DOHH2 (cell line): ENCODE results near the gene C4A.
A peak's percentile ranks its signal among the peaks of the same experiment; 100 is the strongest.

ENCODE experiments used
- H3F3A ChIP-seq: fragments of 200-600 bp; sonication (generic), shearing (Covaris generic); 2 replicates; pipeline ENCODE4 v1.6.0; 2016; ENCODE audit warnings: antibody characterized with exemption, mild to moderate bottlenecking; ENCODE audit not compliant: control insufficient read depth, insufficient read depth
- H3K27ac ChIP-seq: fragments of 200-600 bp; sonication (generic); 2 replicates; pipeline ENCODE4 v1.5.1; 2014; ENCODE audit warnings: low read depth, mild to moderate bottlenecking, low read length, moderate library complexity
- H3K27me3 ChIP-seq: fragments of 200-600 bp; sonication (generic); 2 replicates; pipeline ENCODE4 v1.6.1; 2014; ENCODE audit warnings: mild to moderate bottlenecking, low read length, mixed read lengths; ENCODE audit not compliant: control insufficient read depth
- H3K36me3 ChIP-seq: fragments of 200-600 bp; sonication (generic); 2 replicates; pipeline ENCODE4 v1.6.1; 2014; ENCODE audit warnings: mild to moderate bottlenecking, low read length, moderate library complexity, mixed read lengths; ENCODE audit not compliant: control insufficient read depth
- H3K4me1 ChIP-seq: fragments of 200-600 bp; sonication (generic); 2 replicates; pipeline ENCODE4 v1.6.1; 2014; ENCODE audit warnings: mild to moderate bottlenecking, low read length, mixed read lengths; ENCODE audit not compliant: control insufficient read depth
- H3K4me2 ChIP-seq: fragments of 200-600 bp; sonication (generic); 2 replicates; pipeline ENCODE4 v1.6.0; 2014; ENCODE audit warnings: mild to moderate bottlenecking, low read length, moderate library complexity
- H3K4me3 ChIP-seq: fragments of 200-600 bp; sonication (generic); 2 replicates; pipeline ENCODE4 v1.5.1; 2014; ENCODE audit warnings: mild to moderate bottlenecking, low read length, mixed read lengths
- H3K79me2 ChIP-seq: fragments of 200-600 bp; sonication (generic); 2 replicates; pipeline ENCODE4 v1.6.1; 2014; ENCODE audit warnings: mild to moderate bottlenecking, low read length, mixed read lengths; ENCODE audit not compliant: control insufficient read depth
- H3K9me2 ChIP-seq: fragments of 200-600 bp; sonication (generic); replicated peaks from 2 replicates; pipeline ENCODE4 v1.6.1; 2014; ENCODE audit warnings: mild to moderate bottlenecking, low read length, mixed read lengths; ENCODE audit not compliant: control insufficient read depth
- H3K9me3 ChIP-seq: fragments of 200-600 bp; sonication (generic); 2 replicates; pipeline ENCODE4 v1.6.1; 2014; ENCODE audit warnings: antibody characterized with exemption, low read length, mixed read lengths; ENCODE audit not compliant: control insufficient read depth, insufficient read depth
- H4K20me1 ChIP-seq: fragments of 200-600 bp; sonication (generic); 2 replicates; pipeline ENCODE4 v1.6.0; 2014; ENCODE audit warnings: low read depth, mild to moderate bottlenecking, antibody characterized with exemption, low read length, moderate library complexity; ENCODE audit not compliant: control insufficient read depth, insufficient read depth
- EZH2phosphoT487 ChIP-seq: fragments of 200-600 bp; sonication (generic); IDR thresholded peaks from 2 replicates; pipeline ENCODE4 v1.6.1; 2017; ENCODE audit warnings: borderline replicate concordance, mild to moderate bottlenecking, antibody characterized with exemption, low read length, moderate library complexity, mixed read lengths
- TF ChIP-seq, protein P1 (sequence below): fragments of 200-600 bp; sonication (generic); IDR thresholded peaks from one replicate; pipeline ENCODE4 v1.5.1; 2014; ENCODE audit warnings: antibody characterized with exemption, mild to moderate bottlenecking, low read depth, low read length; ENCODE audit not compliant: poor library complexity, severe bottlenecking

C4A gene

DNA sequence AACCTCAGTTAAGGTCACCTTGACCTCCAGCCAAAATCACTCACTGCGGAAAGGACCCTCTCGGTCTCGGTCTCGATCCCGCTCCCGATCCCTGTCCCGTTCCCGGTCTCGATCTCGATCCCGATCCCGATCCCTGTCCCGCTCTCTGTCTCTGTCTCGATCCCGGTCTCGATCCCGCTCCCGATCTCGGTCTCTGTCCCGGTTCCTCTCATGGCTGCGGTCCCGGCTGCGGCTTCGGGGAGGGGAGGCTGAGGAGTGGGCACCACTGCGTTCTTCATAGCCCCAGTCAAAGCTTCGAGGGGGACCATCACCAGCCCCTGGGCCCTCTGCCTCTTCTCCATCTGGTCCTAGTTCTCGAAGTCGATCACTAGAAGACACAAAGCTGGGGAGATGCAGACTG lies 27.3 kb upstream of the C4A start:
- H3K4me1 ChIP-seq = peaks cover 12% of the 10 kb centered on the region
- H3K4me3 ChIP-seq = no peak overlapping the region
- peaks cover 59% of the 10 kb centered on the region for H3K36me3 ChIP-seq
- no peak overlapping the region for H3K4me2 ChIP-seq
- H3F3A ChIP-seq = no peaks in the 10 kb centered on the region
- H3K9me2 ChIP-seq = no peaks in the 10 kb centered on the region
- H3K27me3 ChIP-seq = no peaks in the 10 kb centered on the region
- no peak overlapping the region for H3K27ac ChIP-seq
- TF ChIP-seq EZH2phosphoT487 = no peak
- TF ChIP-seq, protein P1, sequence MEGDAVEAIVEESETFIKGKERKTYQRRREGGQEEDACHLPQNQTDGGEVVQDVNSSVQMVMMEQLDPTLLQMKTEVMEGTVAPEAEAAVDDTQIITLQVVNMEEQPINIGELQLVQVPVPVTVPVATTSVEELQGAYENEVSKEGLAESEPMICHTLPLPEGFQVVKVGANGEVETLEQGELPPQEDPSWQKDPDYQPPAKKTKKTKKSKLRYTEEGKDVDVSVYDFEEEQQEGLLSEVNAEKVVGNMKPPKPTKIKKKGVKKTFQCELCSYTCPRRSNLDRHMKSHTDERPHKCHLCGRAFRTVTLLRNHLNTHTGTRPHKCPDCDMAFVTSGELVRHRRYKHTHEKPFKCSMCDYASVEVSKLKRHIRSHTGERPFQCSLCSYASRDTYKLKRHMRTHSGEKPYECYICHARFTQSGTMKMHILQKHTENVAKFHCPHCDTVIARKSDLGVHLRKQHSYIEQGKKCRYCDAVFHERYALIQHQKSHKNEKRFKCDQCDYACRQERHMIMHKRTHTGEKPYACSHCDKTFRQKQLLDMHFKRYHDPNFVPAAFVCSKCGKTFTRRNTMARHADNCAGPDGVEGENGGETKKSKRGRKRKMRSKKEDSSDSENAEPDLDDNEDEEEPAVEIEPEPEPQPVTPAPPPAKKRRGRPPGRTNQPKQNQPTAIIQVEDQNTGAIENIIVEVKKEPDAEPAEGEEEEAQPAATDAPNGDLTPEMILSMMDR = no peak
- H3K9me3 ChIP-seq = no peaks in the 10 kb centered on the region
- no peaks in the 10 kb centered on the region for H4K20me1 ChIP-seq
- H3K79me2 ChIP-seq = peaks cover 27% of the 10 kb centered on the region

DNA sequence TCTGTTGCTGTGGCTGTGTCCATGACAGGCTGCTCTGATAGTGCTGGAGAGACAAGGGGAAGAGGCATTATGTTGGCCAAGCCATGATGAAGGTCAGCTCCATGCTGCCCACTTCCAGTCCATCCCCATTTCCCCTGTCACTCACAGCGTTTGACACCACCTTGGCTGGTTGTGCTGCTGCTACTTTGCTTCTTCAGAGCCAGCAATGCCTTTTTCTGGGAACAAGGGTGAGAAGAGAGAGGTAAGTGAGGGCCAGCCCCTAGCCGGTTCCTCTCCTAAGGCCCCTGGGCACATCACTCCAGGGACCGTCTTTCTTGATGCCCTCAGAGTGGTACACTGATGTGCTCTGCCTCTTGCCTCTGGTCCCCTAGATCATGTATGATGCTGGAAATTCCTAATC lies 25.1 kb upstream of the C4A start:
- no peak overlapping the region for H3K4me2 ChIP-seq
- no peak for TF ChIP-seq EZH2phosphoT487
- TF ChIP-seq, protein P1 = no peak
- peaks cover 69% of the 10 kb centered on the region for H3K36me3 ChIP-seq

DNA sequence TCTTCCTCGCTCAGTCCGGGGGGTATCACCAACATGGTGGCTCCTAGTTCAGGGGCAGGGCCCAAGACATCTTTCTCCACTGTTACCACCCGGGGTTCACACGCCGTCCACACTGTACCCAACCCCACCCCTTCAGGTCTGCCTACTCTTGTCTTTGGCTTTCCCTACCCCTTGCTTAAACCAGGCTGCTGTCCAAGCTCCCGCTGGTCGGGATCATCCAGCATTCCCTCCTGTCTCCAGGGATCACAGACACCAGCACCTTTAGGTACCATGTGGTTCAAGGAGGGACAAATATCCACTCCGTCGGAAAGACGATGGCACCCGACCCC lies 23.5 kb upstream of the C4A start:
- TF ChIP-seq, protein P1 = no peak
- TF ChIP-seq EZH2phosphoT487 = no peak
- peak overlapping the region; percentile 92 for H3K4me3 ChIP-seq
- H3K27ac ChIP-seq = no peak overlapping the region
- no peaks in the 10 kb centered on the region for H3K9me3 ChIP-seq
- H3K4me2 ChIP-seq = peak overlapping the region; percentile 81
- H3K36me3 ChIP-seq = peaks cover 69% of the 10 kb centered on the region
- H4K20me1 ChIP-seq = no peaks in the 10 kb centered on the region
- peaks cover 39% of the 10 kb centered on the region for H3K79me2 ChIP-seq
- H3F3A ChIP-seq = no peaks in the 10 kb centered on the region
- H3K4me1 ChIP-seq = peaks cover 20% of the 10 kb centered on the region
- H3K9me2 ChIP-seq = no peaks in the 10 kb centered on the region
- no peaks in the 10 kb centered on the region for H3K27me3 ChIP-seq

More for the DNA sequence above, 25.1 kb upstream of the C4A start:
- Histone ChIP-seq H4K20me1 (no peaks in the 10 kb centered on the region), H3K9me3 (no peaks in the 10 kb centered on the region), H3K27ac (no peak overlapping the region), H3K4me1 (peaks cover 20% of the 10 kb centered on the region), H3K9me2 (no peaks in the 10 kb centered on the region), H3K27me3 (no peaks in the 10 kb centered on the region), H3F3A (no peaks in the 10 kb centered on the region), H3K4me3 (no peak overlapping the region), H3K79me2 (peaks cover 39% of the 10 kb centered on the region)
